Fibroblast of peridontal ligament (primary cell): ENCODE data around the gene LSM7.
A peak's percentile ranks its signal among the peaks of the same experiment; 100 is the strongest.

Source experiments
- DNase-seq: peaks from one replicate; pipeline ENCODE4 v3.0.0-alpha.2; 2010; ENCODE audit errors: extremely low read depth

LSM7 gene

GRCh38 chr19:2323707-2324106, 4.7 kb downstream of the LSM7 start:
- no peak for DNase-seq

- DNase-seq: no peak
Measured at GRCh38 chr19:2321565-2322283, 6.7 kb downstream of the LSM7 start.

GRCh38 chr19:2320939-2321338, 7.4 kb downstream of the LSM7 start:
- no peak for DNase-seq

- no peak for DNase-seq
Measured at GRCh38 chr19:2320049-2320448, 8.3 kb downstream of the LSM7 start.

GRCh38 chr19:2319551-2319950, 8.8 kb downstream of the LSM7 start:
- no peak for DNase-seq

- DNase-seq: no peak
Measured at GRCh38 chr19:2318923-2319322, 9.5 kb downstream of the LSM7 start.

- DNase-seq: no peak
Measured at GRCh38 chr19:2317756-2318155, 10.6 kb downstream of the LSM7 start.

- DNase-seq: no peak
Measured at GRCh38 chr19:2317300-2317699, 11.1 kb downstream of the LSM7 start.

GRCh38 chr19:2315818-2316353, 12.5 kb downstream of the LSM7 start:
- peak; percentile 63 for DNase-seq

GRCh38 chr19:2315121-2315817, 13.1 kb downstream of the LSM7 start:
- no peak for DNase-seq

- DNase-seq: no peak
Measured at GRCh38 chr19:2312820-2313501, 15.4 kb downstream of the LSM7 start.

- no peak for DNase-seq
Measured at GRCh38 chr19:2311093-2311492, 17.3 kb downstream of the LSM7 start.

- DNase-seq: peak; percentile 18
Measured at GRCh38 chr19:2309734-2310362, 18.5 kb downstream of the LSM7 start.

- DNase-seq: no peak
Measured at GRCh38 chr19:2308114-2308556, 20.3 kb downstream of the LSM7 start, which contains the start of gene LINGO3. Gene LINGO3, minus strand, starts transcription at chr19:2308154. Its CDS starts 16,378 bp downstream, at chr19:2291776.

GRCh38 chr19:2307518-2308012, 20.8 kb downstream of the LSM7 start:
- DNase-seq: no peak

GRCh38 chr19:2306971-2307370, 21.4 kb downstream of the LSM7 start:
- DNase-seq: no peak

GRCh38 chr19:2306281-2306806, 22.0 kb downstream of the LSM7 start:
- DNase-seq: no peak

GRCh38 chr19:2305452-2306280, 22.7 kb downstream of the LSM7 start:
- no peak for DNase-seq

- no peak for DNase-seq
Measured at GRCh38 chr19:2303211-2303798, 25.1 kb downstream of the LSM7 start.
